CD4-positive, alpha-beta T cell treated with Interleukin-21 for 1 hour (primary cell): Measurements from ENCODE around the gene SIVA1.
"Not testable (repeated sequence)": the region's sequence is repeated elsewhere in the genome, so short reads cannot be mapped to it uniquely, and the experiment has no call there.

ENCODE experiments used
- DNase-seq: peaks from one replicate; pipeline ENCODE4 v3.0.0-alpha.2; 2020

The SIVA1 gene

DNA sequence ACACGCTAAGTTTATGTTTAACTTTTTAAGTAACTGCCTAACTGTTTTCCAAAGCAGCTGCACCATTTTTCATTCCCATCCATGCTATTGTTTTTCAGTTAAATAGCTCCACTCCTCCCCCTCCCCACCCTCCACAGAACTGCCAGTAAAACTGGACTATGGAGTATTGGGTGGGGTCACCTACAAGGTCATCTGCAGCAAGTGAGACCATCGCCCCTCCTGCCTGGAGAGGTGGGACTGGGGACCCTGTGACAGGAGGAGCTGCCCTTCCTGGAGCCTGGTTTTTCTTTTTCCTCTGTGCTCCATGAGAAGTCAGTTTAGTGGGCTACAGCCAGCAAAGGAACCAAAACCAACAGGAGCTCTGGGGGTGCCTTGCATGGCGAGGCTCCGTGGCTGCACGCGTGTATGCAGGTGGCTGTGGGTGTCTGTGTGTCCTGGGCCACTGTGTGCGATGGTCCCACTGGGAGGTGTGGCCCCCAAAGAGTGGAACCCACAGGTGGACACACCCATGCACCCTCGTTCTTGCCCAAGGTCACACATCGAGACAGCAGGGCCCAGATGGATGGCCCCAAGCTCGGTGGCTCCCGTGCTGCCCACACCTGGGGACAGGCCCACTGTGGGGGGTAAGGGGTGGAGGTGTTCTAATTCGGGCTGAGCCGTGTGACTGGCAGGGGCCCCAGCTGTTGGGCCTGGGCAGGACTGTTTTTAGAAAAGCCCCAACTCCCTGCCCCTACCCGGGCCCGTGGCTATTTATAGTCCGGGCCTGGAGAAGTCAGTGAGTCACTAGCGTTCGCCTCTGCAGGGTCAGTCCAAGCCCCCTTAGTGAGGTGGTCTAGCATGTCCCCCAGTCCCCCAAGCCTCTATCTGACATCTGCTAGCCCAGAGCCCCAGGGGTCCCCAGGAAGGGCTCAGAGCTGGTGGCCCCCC, 31.2 kb upstream of the SIVA1 start:
- DNase-seq: no peak

DNA sequence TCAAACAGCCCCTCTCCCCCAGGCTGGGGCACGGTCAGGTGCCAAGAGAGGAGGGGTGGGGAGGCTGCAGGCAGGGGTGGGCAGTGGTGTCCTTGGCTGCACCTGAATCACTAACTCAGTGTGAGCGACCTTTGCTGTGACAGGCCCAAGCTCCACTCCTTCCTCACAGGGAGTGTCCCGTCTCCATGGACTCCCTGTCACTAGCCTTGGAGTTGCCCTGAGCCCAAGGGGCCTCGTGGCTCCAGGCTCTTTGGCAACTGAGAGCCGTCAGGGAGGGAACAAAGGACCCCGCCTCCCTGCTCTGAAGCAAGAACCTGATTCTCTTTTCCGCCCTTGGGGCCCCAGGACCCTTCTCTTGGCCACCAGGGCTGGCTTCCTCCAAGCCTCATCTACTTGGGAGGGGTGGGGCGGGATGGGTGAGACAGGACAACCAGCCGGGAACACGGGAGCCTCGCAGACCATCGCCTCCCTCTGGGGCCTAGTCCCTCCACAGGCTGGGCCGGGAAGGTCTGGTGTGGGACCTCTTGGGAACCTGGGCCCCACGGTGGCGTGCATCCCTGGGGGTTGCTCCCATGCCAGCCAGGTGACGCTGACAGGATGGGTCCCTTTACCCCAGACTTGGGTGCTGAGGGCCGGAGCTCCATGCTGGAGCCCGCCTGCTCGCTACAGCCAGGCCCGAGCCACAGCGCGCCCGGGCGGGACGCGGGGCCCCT, 29.9 kb upstream of the SIVA1 start:
- no peak for DNase-seq

DNA sequence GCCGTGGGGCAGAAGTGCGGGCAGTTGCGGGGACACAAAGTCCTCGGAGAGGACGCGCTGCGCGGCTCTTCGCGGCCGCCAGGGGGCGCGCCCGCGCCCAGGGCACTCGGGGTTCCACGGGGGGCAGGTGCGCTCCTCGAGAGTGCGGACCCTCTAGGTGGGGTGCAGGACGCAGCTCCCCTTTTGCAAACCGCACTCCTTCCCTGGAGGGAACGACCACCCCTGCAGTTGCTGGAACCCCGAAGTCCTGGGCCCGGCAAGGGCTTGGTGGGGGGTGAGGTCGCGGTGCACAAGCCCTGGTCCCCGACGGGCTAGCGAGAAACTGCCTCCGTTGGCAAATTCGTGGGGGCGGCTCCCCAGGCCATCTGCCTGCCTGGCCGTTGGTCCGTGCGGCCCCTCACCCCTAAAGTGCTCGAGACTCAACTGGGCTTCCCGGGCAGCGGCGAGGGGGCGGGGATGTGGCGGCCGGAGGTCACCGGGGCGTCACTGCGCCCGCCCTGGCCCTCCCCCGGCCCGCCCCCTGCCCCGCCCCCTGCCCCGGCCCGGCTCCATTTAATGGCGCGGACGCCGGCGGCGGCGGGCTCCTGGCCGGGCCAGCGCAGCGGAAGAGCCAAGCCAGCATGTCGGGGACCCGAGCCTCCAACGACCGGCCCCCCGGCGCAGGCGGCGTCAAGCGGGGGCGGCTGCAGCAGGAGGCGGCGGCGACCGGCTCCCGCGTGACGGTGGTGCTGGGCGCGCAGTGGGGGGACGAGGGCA, 29.1 kb upstream of the SIVA1 start, which contains the start of gene ADSS1:
Gene ADSS1, plus strand, starts transcription at position 579 of the 756 bp plus-strand sequence. Its CDS starts 42 bp downstream, at position 621.
- DNase-seq: peak; percentile 60

DNA sequence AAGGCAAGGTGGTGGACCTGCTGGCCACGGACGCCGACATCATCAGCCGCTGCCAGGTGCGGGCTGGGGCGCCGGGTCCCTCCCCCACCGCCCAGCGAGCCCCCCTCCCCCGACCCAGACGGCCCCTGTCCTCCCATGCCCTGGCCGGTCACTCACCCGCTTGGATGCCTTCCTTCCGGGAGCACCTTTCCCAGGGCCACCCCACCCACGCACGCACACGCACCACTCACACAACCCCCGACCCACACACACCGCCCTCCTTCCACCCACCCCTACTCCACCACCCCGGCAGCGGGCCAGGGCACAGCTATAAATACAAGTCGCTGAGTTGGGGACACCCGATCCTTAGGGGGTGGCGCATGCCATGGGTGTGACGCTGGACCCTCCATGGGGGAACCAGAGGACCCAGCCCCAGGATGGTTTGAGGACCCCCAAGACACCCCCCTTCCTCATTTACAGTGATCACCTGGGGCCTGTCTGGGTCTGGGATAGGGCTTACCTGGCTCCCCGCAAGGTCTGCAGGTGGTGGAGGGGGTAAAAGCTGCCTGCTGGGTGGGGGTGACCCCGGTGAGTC, 28.5 kb upstream of the SIVA1 start:
- DNase-seq: peak; percentile 10

DNA sequence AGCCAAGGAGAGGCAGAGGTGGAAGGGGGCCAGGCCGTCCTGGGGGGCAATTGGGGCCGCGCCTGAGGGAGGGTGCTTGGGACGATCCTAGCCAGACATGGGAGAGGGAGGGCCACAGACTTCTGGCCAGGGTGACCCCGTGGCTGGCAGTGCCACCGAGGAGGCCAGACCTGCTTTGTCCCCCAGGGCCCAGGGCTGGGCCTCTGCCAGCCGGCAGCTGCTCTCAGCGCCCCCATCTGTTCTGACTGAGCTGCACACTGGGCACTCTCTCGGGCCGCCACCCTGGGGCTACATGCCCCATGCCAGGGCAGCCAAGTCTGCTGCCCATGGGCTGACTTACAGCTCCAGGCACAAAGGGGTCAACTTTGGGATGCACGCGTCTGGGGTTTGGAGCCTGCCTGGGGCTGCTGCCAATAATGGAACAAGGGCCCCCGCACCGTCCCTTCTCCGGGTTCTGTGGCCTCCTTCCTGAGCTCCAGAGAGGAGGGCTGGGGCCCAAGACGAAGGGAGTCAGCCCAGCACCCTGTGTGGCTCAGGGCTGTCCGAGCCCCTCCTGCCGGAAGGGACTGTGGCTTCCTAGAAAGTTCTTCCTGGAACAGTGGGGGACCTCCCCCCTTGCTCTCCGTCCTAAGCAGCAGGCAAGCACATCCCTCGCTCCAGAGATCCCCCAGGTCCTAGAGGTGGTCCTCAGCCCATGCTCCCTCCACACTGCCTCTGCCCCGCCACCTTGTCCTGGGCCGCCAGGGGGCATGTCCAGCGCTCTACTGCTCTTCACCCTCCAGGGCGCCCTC, 27.8 kb upstream of the SIVA1 start:
- no peak for DNase-seq

DNA sequence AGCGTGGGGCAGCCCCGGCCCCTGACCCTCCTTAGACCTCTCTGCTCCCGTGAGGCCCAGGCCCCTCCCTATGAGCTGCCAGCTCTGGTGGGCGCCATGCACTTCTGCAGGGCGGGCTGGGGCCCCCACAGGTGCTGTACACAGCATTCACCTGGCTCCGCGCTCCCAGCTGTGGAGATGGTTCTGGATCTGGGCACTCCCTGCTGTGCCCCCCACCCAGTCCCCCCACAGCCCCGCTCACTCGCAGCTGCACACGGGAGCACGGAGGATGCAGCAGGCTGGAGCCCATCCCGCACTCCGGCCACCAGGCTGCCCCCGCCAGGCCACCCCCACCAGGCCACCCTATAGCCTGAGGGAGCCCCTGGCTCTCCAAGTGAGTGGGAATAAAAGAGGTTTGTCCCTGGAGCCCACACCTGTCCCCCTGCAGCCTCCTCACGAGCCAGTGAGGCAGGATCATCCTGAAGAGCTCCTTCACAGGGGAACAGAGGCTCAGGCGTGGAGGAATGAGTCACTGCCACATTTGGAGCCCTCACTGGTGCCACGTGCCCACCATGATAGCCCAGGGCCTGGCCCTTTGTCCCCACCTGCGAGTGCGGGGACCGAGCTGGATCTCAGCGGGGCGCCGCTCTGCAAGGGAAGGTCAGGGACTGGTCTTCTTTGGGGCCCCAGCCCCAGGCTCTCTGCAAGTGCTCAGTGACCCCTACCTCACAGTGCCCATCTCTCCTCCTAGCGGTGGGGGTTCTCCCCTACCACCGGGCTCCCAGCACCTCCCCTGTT, 27.0 kb upstream of the SIVA1 start:
- no peak for DNase-seq

DNA sequence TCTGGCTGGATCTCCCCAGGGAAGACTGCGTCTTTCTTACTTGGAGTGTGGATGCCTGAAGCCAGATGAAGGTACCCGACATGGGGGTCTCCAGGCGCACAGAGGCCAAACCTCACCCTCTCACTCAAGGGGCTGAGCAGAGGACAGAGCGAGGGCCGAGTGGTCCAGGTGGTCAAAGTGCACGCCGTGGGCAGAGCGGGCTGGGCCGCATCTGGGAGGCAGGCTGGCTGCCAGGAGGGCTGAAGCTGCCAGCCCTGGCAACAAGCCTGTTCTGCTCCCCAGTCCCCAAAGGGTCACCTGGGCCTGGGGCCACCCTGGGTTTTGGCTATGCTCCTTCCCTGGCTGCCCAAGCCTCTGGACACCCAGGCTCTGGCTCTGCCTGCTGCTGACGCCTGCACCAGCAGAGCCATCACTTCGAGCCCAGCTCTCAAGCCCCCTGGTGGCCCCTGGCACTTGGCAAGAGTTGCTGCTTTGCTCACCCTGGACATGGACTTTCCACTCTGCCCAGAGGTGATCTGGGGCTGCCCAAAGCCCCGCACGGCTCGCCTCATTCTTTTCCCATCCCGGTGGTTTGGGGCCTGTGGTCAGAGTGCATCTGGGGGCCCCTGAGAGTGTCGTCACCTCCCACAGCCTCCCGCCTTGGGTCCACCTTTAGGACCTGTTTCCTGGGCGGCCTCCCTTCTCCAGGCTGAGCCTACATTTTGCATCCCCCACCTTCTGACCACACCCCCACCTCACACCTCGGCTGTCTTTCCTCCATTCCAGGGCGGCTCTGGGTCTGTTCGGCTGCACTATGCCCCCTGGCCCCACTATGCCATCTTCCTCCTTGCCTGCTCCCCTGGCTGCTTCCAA, 26.1 kb upstream of the SIVA1 start:
- DNase-seq: no peak

DNA sequence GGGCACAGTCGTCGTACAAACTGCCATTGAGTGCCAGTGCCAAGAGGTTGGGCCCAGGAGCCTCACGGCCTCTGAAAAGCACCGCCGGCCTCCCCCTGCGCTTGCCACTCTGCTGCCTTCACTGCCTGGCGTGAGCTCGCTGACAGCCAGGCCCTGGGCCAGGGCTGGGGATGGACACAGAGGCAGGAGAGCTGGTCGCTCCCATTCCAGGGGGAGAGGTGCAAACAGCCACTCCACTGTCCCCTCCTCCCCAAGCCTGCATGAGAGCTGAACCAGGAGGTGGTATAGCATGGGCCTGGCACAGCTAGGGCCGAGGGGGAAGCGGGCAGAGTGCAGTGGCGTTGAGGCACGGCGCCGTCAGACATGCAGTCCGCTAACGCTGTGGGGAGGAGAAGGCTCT, 24.3 kb upstream of the SIVA1 start:
- DNase-seq: no peak

DNA sequence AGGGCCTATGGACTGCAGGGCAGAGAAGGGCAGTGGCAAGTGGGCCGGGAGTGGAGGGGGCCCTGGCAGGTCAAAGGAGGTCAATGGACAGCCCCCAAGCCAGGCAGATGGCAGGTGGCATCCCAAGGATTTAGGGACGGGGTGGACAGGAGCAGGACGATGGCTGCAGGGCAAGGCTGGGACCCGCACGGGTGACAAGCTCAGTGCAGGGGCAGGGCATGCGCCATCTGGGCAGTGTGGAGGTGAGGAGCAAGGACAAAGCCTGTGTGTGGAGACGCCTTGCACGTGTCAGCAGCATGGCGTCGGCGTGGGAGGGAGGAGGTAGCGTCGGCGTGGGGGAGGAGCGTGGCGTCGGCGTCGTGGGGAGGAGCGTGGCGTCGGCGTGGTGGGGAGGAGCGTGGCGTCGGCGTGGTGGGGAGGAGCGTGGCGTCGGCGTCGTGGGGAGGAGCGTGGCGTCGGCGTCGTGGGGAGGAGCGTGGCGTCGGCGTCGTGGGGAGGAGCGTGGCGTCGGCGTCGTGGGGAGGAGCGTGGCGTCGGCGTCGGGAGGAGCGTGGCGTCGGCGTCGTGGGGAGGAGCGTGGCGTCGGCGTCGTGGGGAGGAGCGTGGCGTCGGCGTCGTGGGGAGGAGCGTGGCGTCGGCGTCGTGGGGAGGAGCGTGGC, 23.6 kb upstream of the SIVA1 start:
- DNase-seq: not testable (repeated sequence)

DNA sequence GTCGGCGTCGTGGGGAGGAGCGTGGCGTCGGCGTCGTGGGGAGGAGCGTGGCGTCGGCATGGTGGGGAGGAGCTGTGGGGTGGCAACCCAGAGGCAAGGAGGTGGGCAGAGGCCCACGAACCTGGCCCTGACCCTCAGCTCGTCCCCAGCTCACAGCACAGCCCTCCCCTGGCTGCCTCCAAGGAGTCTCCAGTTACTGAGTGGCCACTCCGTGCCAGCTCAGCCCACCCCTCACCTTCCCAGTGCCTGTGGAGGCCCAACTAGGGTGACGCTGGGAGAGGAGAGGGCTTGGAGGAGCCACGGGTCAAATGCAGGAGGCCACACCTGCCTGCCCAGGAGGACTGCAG, 23.1 kb upstream of the SIVA1 start:
- DNase-seq: no peak

DNA sequence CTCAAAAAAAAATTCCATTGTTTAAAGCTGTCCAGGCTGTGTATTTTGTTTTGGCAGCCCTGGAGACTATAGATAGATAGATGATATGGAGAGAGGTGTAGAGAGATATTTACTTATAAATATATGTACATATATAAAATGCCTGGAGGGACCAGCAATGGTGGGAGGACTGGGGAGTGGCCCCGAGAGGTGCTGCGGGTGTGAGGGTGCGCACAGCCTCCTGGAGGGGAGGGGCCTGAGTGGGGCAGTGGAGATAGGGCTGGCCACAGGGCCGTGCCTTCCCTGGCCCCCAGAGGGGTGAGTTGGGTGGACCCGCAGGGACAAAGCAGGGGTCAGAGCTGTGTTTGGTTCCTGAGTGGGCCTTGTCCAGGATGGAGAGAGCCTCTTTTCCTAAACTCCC, 22.5 kb upstream of the SIVA1 start:
- no peak for DNase-seq

DNA sequence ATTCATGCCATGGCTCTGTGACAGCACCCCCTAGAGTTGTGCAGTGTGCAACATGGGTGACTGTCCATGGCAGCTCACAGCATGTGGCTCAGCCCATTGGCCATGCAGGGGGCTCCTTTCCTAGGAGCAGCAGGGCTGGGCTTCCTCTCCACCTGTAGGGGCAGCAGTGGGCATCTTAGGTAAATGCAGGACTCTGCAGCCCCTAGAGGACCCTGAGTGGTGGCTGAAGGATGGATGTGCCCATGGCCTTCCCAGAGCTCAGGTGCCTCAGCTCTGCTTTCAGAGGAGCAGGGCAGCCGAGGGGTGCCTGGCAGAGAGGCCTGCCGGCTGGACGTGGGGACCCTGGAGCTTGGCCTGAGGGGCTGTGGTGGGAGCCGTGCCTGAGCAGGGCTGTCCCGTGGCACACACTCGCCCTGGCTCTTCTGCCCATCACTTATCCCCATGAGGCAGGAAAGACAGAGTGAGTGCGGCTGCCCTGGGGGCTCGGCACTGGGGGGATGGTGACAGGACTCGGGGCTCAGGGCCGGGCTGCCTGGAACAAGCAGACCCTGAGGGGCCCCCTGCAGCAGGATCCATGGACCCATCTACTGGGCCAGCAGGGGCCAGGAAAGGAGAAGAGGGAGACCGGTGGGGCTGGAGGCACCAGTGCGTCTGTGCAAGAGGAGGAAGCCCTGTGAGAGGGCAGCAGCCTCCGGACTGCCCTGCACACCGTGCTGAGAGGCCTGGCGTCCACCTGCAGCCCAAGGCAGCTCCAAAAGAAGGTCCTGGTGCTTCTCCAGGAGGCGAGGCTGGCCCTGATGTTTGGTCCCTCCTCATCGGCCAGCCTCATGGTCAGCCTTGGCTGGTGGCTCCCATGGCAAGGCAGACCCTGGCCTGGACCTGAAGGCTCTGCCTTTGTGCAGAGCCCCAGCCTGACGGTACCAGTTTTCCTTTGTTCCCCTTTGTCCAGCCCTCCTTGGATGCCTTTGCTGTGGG, 21.3 kb upstream of the SIVA1 start:
- no peak for DNase-seq

DNA sequence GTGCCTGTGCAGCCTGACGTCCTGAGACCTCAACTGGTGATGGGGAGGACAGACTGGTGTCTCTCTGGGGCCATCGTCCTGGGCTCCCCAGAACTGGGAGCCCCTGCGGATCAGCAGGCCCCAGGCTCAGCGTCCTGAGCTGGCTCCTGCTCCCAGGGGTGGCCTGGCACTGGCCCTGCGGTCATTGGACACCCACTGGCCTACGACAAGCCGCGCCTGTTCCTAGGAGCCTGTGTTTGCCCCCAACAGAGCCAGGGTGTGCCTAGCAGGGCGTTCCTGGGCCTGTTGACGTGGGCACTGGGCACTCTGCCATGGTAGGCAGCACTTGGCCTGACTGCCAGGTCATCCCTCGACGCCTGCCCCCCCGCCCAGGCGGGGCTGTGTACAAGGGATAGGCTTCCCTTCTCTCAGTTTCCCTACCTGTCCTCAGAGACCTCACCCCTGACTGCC, 20.6 kb upstream of the SIVA1 start:
- DNase-seq: no peak

DNA sequence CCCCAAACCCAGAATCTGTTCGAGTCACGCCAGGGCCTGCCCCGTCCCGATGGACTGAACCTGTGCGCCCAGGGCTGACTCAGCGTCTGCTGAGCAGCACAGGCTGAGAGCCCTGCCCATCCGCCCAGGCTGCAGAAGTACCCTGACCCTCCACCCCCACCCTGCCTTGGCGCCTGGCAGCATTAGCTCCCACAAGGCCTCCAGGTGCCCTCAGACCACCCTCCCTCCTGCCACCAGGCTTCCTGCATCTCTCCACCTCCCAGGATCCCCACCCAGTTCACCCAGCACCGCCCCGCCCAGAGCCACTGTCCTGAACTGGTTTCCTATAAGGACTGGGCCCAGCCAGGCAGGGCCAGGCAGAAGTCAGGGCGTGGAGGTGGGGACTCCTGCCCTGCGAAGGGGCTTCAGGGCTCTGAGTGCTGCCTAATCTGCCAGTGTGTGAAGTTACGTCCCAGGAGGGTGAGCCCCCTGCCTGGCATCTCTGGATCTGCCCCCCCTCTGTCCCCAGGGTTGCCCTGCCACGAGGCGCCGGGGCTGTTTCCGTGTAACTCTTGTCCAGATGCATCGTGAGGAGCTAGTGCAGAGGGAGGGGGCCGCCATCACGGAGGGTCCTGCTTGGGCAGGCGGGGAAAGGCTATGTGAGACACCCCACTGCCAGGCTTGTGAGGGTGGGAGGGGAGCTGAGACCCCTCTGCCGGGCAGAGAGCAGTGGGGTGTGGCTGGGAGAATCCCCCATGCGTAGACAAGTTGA, 19.8 kb upstream of the SIVA1 start:
- no peak for DNase-seq

DNA sequence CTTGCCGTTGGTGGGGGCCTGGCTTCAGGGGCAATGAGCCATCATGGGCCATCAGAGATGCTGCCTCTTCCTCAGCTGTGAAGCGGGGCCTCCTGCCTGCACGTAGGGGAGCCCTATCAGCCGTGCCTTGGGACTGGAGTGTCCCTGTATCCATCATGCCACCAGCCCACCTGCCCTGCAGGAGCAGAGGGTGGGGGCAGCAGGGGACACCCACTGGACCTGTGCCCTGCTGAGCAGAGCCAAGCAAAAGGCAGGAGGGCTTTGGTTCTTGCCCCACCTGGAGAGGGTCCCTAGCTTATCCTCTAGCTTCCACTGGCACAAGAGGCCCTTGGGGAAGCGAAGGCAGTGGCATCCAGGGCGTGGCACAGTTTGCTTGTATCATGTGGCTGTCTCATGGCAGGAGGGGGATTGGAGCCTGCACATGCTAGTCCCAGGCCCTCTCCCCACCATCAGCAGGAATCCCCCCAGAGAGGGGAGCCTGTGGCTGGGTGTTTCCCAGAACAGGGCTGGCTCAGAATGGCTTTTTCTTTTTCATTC, 18.8 kb upstream of the SIVA1 start:
- no peak for DNase-seq

DNA sequence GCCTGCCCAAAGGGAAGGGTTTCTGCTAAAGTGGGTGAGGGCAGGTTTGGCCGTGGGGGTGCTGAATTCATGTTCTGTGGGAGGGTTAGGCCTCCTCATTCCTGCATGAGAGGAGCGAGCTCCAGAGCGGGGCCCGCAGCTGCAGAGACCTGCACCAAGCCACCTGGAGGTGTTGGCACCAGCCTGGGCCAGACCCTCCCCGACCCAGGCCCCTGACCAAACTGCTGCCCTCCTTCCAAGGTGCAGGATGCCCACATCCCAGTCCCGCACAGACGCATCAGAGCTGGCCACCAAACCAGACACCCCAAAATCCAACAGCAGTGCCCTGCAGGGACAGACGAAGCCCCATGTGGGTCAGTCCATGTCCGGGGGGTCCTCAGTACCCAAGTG, 18.4 kb upstream of the SIVA1 start:
- no peak for DNase-seq

DNA sequence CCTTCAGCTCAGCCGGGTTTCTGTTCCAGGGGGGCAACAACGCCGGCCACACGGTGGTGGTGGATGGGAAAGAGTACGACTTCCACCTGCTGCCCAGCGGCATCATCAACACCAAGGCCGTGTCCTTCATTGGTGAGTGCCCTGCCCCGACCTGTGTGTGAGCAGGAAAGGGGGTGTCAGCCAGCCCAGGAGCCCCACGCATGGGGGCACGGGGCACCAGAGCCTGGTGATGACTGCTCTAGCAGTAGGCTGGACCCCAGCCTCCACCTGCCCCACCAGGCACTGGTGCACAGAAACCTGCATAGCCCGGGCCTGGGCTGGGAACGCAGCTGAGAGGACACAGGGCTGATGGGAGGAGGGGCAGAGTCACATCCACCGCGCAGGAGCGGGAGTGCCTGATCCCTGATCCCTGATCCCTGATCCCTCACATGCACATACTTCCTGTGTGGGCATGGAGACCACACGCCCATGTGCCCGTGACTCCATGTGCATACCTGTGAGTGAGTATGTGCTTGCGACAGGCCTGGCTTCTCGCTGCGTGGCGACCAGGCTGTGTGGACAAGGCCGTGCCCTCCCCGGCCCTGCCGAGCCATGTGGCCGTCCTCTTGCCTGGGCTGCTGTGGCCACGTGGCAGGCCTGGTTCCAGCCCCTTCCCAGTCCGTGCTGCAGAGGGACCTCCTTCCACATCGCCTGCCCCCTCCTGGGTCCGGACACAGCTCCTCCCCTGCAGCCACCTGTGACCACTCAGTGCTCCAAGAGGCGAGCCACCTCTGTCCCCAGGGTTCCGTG, 17.8 kb upstream of the SIVA1 start:
- no peak for DNase-seq
